ENCODE measurements around the gene SNX25. TPM values are rescaled to one million over a fixed set of nuclear protein-coding genes. Genes with fewer than 3 reads are reported as not detected.
"Not testable (repeated sequence)": the region's sequence is repeated elsewhere in the genome, so short reads cannot be mapped to it uniquely, and the experiment has no call there.

Gene SNX25
- total and polyA plus RNA-seq, 7 donors, result 2.5 to 40.5 (median 22.7) TPM

DNA sequence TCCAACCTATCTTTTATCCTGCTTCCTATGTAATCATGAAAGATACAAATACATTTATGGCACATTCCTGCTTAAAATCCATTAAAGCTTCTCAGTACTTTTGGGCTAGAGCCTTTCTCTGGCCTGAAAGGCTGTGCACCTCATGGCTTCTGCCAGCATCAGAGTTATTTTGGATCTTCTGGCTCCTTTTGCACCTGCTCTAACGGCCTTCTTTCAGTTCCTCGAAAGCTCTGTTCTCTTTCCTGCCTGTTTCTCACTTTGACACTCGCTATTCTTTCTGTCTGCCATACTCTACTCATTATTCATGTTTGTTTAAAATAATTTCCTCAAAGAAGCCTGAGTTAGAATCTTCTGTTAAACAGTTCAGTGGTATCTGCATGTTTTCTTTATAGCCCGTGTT lies 100.4 kb downstream of the SNX25 start:
- H3K27ac ChIP-seq, result no peak overlapping the region
- TF ChIP-seq EP300 (IDR thresholded peaks at IDR 0.05) (no peak), POLR2AphosphoS5 (IDR thresholded peaks at IDR 0.05) (no peak), POLR2A (IDR thresholded peaks at IDR 0.05) (no peak)
- TF ChIP-seq, protein P1, sequence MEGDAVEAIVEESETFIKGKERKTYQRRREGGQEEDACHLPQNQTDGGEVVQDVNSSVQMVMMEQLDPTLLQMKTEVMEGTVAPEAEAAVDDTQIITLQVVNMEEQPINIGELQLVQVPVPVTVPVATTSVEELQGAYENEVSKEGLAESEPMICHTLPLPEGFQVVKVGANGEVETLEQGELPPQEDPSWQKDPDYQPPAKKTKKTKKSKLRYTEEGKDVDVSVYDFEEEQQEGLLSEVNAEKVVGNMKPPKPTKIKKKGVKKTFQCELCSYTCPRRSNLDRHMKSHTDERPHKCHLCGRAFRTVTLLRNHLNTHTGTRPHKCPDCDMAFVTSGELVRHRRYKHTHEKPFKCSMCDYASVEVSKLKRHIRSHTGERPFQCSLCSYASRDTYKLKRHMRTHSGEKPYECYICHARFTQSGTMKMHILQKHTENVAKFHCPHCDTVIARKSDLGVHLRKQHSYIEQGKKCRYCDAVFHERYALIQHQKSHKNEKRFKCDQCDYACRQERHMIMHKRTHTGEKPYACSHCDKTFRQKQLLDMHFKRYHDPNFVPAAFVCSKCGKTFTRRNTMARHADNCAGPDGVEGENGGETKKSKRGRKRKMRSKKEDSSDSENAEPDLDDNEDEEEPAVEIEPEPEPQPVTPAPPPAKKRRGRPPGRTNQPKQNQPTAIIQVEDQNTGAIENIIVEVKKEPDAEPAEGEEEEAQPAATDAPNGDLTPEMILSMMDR (IDR thresholded peaks at IDR 0.05), result no peak
- WGBS, 2 donors, result 53 to 90% methylated on average over 4 of the region's 4 CpGs
- H3K4me3 ChIP-seq, result no peak overlapping the region
- no peaks in the 10 kb centered on the region for H3K9me3 ChIP-seq
- peaks cover 0 to 44% (median 5%) of the 10 kb centered on the region in 4 donors for H3K36me3 ChIP-seq
- H3K27me3 ChIP-seq, result no peaks in the 10 kb centered on the region
- no peak for DNase-seq
- intact Hi-C loops (cut with DNase I), result no loop called here
- H3K4me1 ChIP-seq, result peaks cover 0 to 12% (median 2%) of the 10 kb centered on the region in 4 donors

DNA sequence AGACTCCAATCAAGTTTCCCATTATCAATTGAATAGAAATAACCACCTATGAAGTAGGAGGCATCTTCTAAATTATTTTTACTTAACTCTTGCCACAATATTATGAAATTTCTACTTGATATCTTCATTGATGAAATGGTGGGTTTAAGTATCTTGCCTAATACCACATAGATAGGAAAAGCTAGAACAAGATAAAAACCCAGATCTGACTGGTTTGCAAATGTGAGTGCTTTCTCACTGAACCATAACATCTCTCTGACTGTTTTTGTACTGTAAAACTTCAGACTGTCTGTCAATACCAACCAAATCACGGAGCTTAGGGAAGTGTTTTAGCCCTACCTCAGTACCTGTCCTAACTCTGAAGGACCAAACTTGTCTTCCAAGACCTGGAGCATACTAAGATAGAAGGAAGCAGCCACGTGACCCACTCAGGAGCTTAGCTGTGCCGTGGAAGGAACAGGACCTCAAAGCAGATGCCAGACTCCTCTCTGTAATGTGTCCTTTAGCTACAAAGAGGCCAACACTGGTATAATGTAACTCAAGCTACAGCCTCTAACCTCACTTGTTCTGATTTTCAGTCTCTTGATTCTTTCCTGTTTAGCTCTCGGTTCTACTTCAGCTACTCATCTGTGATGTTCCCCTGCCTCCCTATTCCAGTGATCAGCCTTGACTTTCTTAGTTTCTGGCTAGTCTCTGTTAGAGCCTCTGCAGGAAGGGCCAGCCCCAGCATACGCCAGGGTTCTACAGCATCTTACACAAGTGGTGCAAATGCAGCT lies 101.9 kb downstream of the SNX25 start:
- TF ChIP-seq, protein P1 (IDR thresholded peaks at IDR 0.05), result no peak
- TF ChIP-seq EP300 (IDR thresholded peaks at IDR 0.05) (no peak), POLR2A (IDR thresholded peaks at IDR 0.05) (no peak), POLR2AphosphoS5 (IDR thresholded peaks at IDR 0.05) (no peak)
- H3K9me3 ChIP-seq, result no peaks in the 10 kb centered on the region
- intact Hi-C loops (cut with DNase I), result no loop called here
- H3K4me3 ChIP-seq, result no peak overlapping the region
- H3K36me3 ChIP-seq, result peaks cover 0 to 44% (median 5%) of the 10 kb centered on the region in 4 donors
- WGBS, 2 donors, result 78 to 93% methylated on average over 5 of the region's 5 CpGs
- H3K27ac ChIP-seq, result no peak overlapping the region
- no peak for DNase-seq
- H3K27me3 ChIP-seq, result no peaks in the 10 kb centered on the region
- no peaks in the 10 kb centered on the region for H3K4me1 ChIP-seq

DNA sequence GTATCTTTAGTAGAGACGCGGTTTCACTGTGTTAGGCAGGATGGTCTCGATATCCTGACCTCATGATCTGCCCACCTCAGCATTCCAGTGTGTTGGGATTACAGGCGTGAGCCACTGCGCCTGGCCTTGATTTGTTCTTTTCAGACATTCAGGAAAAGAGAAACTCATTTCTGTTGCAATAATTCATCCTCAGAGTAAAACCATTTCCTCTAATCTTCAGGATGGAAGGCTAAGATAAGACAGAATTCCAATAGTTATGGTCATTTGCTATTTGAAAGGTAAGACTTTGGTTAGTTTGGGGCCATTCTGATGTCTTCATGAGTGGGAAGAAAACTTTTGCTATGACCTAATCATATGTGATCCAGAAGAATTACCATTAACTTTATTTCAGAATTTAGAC lies 103.3 kb downstream of the SNX25 start:
- intact Hi-C loops (cut with DNase I), result no loop called here
- WGBS, 2 donors, result 97% methylated on average over 5 of the region's 5 CpGs

DNA sequence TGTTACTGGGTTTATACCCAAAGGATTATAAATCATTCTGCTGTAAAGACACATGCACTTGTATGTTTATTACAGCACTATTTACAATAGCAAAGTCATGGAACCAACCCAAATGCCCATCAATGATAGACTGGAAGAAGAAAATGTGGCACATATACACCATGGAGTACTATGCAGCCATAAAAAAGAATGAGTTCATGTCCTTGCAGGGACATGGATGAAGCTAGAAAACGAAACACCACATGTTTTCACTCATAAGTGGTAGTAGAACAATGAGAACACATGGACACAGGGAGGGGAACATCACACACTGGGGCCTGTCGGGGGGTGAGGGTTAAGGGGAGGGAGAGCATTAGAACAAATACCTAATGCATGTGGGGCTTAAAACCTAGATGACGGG lies 108.1 kb downstream of the SNX25 start:
- H3K4me3 ChIP-seq; intact Hi-C loops (cut with DNase I); H3K4me1 ChIP-seq; H3K27me3 ChIP-seq; H3K9me3 ChIP-seq; DNase-seq; H3K27ac ChIP-seq: not testable (repeated sequence)
- H3K36me3 ChIP-seq, result peaks cover 0 to 27% (median 0%) of the 10 kb centered on the region in 4 donors
- WGBS, 2 donors, result 79 to 98% methylated on average over 3 of the region's 3 CpGs

More for the DNA sequence above, 103.3 kb downstream of the SNX25 start:
- no peaks in the 10 kb centered on the region for H3K9me3 ChIP-seq
- no peak for TF ChIP-seq POLR2A (IDR thresholded peaks at IDR 0.05)
- TF ChIP-seq, protein P1 (IDR thresholded peaks at IDR 0.05), result no peak
- no peak for TF ChIP-seq EP300 (IDR thresholded peaks at IDR 0.05)
- TF ChIP-seq POLR2AphosphoS5 (IDR thresholded peaks at IDR 0.05), result no peak
- H3K27ac ChIP-seq, result no peak overlapping the region
- no peaks in the 10 kb centered on the region for H3K4me1 ChIP-seq
- no peaks in the 10 kb centered on the region for H3K27me3 ChIP-seq
- DNase-seq, result no peak
- H3K36me3 ChIP-seq, result peaks cover 0 to 44% (median 5%) of the 10 kb centered on the region in 4 donors
- no peak overlapping the region for H3K4me3 ChIP-seq

DNA sequence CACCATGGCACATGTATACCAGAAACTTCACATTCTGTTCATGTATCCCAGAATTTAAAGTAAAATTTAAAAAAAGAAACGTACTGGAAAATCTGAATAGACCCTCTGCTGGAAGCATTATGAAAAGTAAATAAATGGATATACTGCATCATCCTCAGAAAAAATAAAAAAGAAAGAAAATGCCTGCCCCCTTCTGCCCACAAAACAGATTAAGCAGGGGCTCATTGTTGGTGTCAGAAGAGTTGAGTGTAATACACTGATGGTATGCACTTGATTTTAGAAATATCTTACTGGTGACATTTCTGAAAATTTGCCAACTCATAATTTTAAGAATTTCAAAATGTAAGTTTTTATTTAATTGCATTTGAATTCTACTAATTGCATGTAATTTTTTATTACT lies 108.5 kb downstream of the SNX25 start:
- TF ChIP-seq POLR2A (IDR thresholded peaks at IDR 0.05) (no peak), POLR2AphosphoS5 (IDR thresholded peaks at IDR 0.05) (no peak), EP300 (IDR thresholded peaks at IDR 0.05) (no peak)
- TF ChIP-seq, protein P1 (IDR thresholded peaks at IDR 0.05), result no peak
- no peak for DNase-seq
- peaks cover 0 to 23% (median 0%) of the 10 kb centered on the region in 4 donors for H3K36me3 ChIP-seq
- H3K27me3 ChIP-seq, result no peaks in the 10 kb centered on the region
- H3K4me1 ChIP-seq, result peaks cover 0 to 9% (median 1%) of the 10 kb centered on the region in 4 donors
- H3K27ac ChIP-seq, result no peak overlapping the region
- 87 to 98% methylated on average over 1 of the region's 1 CpG for WGBS, 2 donors
- intact Hi-C loops (cut with DNase I), result no loop called here
- H3K4me3 ChIP-seq, result no peak overlapping the region
- no peaks in the 10 kb centered on the region for H3K9me3 ChIP-seq
